Cardiac muscle cell (in vitro differentiated cells and primary cell): ENCODE data around the gene DPY19L1. TPM values are rescaled to one million over a fixed set of nuclear protein-coding genes. Genes with fewer than 3 reads are reported as not detected.
"Not testable (repeated sequence)": the region's sequence is repeated elsewhere in the genome, so short reads cannot be mapped to it uniquely, and the experiment has no call there.

Experiments used
- DNase-seq, 2 donors: peaks; one replicate each; pipeline versions ENCODE4 v3.0.0 to v3.0.0-alpha.2; 2010 to 2017; ENCODE audit warnings: low read depth in 1 of 2, low spot score in 1 of 2
- H3K27ac ChIP-seq: fragments of 200-600 bp; sonication (generic); 2 replicates; pipeline ENCODE4 v1.5.1; 2016
- H3K27me3 ChIP-seq: fragments of 200-600 bp; sonication (generic); 2 replicates; pipeline ENCODE4 v1.6.0; 2016; ENCODE audit warnings: control low read depth
- H3K36me3 ChIP-seq: fragments of 200-600 bp; sonication (generic); 2 replicates; pipeline ENCODE4 v1.5.1; 2016; ENCODE audit warnings: control low read depth
- H3K4me1 ChIP-seq: fragments of 200-600 bp; sonication (generic); 2 replicates; pipeline ENCODE4 v1.8.1; 2017; ENCODE audit warnings: low read depth, mild to moderate bottlenecking, mixed run types
- H3K4me3 ChIP-seq: fragments of 200-600 bp; sonication (generic); 2 replicates; pipeline ENCODE4 v1.5.1; 2016; ENCODE audit warnings: mild to moderate bottlenecking
- H3K9me3 ChIP-seq: fragments of 200-600 bp; sonication (generic); 2 replicates; pipeline ENCODE4 v1.5.1; 2017; ENCODE audit warnings: low read depth, mild to moderate bottlenecking, control low read depth
- CTCF ChIP-seq: IDR thresholded peaks from 2 replicates; pipeline ENCODE4 v1.5.1; 2012; ENCODE audit warnings: low read depth, mild to moderate bottlenecking, low read length
- polyA plus RNA-seq: library from polyadenylated mRNA; unstranded; fragments of >200 nt; fragmentation: Nextera tagmentation; extraction: Ambion mirVana; gene quantifications from 2 replicates; pipeline ENCODE4 v1.2.1, GENCODE V29; 2016
- total RNA-seq: library from RNA; depleted of rRNA; stranded (reverse); fragments of >200 nt; gene quantifications from 2 replicates; pipeline ENCODE4 v1.2.3, GENCODE V29; 2016

The DPY19L1 gene
- total and polyA plus RNA-seq, 2 experiments from 2014 or later, result 20.8 to 21.4 TPM

DNA sequence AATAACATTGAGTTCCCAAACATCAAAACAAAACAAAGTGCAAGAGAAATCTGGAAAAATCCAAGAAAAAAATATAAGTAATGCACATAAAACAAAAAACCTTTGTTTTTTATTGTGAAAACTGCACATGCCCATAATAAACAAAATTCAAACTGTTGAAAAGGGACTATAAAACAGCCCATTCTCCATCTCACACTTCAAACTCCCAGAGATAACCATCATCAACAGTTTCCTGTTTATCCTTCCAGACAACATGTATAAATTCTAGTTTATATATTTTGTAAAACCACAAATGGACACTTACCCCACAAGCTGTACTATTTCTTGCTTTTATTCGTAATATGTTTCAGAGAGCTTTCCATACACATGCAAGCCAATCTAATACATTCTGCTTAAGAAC is 79.3 kb downstream of the DPY19L1 start:
- no peaks in the 10 kb centered on the region for H3K4me1 ChIP-seq
- DNase-seq, result no peak
- no peaks in the 10 kb centered on the region for H3K9me3 ChIP-seq
- H3K36me3 ChIP-seq, result no peaks in the 10 kb centered on the region
- no peak for TF ChIP-seq CTCF
- no peaks in the 10 kb centered on the region for H3K27me3 ChIP-seq
- no peak overlapping the region for H3K4me3 ChIP-seq
- no peak overlapping the region for H3K27ac ChIP-seq

- Histone ChIP-seq H3K9me3 (no peaks in the 10 kb centered on the region), H3K4me3 (no peak overlapping the region), H3K27me3 (no peaks in the 10 kb centered on the region), H3K36me3 (no peaks in the 10 kb centered on the region), H3K4me1 (peaks cover 3% of the 10 kb centered on the region), H3K27ac (no peak overlapping the region)
- no peak for TF ChIP-seq CTCF
- DNase-seq, result no peak
Observed at GRCh38 chr7:34952822-34953221, 84.5 kb downstream of the DPY19L1 start.

DNA sequence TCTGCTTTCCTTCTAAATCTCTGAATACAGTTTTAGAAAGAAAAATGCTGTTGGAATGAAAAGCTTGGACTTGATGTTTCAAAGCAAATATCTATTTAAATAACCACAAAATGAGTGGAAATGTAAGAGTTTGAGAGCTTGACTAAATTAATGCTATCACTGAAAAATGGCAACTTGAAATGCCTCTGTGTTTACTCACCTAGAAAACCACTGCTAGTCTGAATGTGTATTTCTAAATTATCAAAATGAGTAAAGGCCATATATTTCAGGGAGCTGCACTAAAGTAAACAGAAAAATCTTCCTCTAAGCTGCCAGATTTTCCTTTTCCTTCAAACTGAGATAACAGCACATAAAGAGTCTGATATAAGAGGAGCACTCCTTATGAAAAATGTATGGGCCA is 87.9 kb downstream of the DPY19L1 start:
- no peak overlapping the region for H3K27ac ChIP-seq

GRCh38 chr7:34947427-34947826 is 89.9 kb downstream of the DPY19L1 start:
- not testable (repeated sequence) for H3K27me3 ChIP-seq, H3K4me3 ChIP-seq, H3K9me3 ChIP-seq, DNase-seq, H3K36me3 ChIP-seq
- H3K27ac ChIP-seq, result peak overlapping the region; percentile 59
- peaks cover 21% of the 10 kb centered on the region for H3K4me1 ChIP-seq

More for the DNA sequence above, 87.9 kb downstream of the DPY19L1 start:
- Histone ChIP-seq H3K4me1 (peaks cover 21% of the 10 kb centered on the region), H3K36me3 (no peaks in the 10 kb centered on the region), H3K27me3 (no peaks in the 10 kb centered on the region), H3K9me3 (no peaks in the 10 kb centered on the region), H3K4me3 (no peak overlapping the region)
- TF ChIP-seq CTCF, result no peak
- peak in 1 of 2 donors; percentile 25 for DNase-seq

GRCh38 chr7:34946486-34946885 is 90.8 kb downstream of the DPY19L1 start:
- Histone ChIP-seq H3K4me3 (no peak overlapping the region), H3K36me3 (no peaks in the 10 kb centered on the region), H3K4me1 (peaks cover 21% of the 10 kb centered on the region), H3K27me3 (no peaks in the 10 kb centered on the region), H3K9me3 (no peaks in the 10 kb centered on the region), H3K27ac (peak overlapping the region; percentile 59)
- TF ChIP-seq CTCF, result no peak
- peak in 1 of 2 donors; percentile 42 for DNase-seq

DNA sequence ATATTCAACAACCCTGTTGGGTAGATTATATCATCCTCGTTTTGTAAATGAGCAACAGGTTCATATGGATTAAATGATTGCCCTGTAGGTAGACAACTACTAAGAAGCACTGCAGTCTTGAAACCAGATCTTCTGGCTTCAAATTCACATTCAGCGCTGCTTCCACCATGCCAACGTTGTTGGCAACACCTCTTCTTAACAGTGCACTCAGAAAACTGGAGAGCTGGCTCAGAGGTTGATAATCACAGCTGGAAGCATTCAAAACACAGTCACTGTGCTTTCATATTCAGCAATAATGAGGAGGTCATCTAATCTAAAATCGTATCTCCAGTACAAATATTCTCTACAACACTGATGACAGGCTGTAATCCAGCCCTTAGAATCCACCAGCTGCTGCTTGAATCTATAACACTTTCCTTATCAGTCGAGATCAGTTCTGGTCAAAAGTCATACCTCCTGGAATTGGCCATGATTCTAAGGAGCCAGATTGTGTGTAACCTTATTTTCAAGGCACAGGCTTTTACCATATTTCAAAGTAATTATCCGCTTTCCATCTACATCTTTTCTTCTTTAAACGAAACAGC is 91.3 kb downstream of the DPY19L1 start:
- H3K4me3 ChIP-seq, H3K36me3 ChIP-seq, H3K27me3 ChIP-seq, H3K9me3 ChIP-seq, DNase-seq: not testable (repeated sequence)
- peaks cover 21% of the 10 kb centered on the region for H3K4me1 ChIP-seq
- peak overlapping the region; percentile 38 for H3K27ac ChIP-seq
